Colon (tissue), 2 donors: ENCODE measurements around the gene CSF2.

Experiments used
- FAIRE-seq: peaks from 2 replicates; lab custom pipeline; 2012; peaks lifted over from hg19 to GRCh38; lab: Jason Lieb, UNC
- donor health status: control.
- donor health status: control.

The CSF2 gene

DNA sequence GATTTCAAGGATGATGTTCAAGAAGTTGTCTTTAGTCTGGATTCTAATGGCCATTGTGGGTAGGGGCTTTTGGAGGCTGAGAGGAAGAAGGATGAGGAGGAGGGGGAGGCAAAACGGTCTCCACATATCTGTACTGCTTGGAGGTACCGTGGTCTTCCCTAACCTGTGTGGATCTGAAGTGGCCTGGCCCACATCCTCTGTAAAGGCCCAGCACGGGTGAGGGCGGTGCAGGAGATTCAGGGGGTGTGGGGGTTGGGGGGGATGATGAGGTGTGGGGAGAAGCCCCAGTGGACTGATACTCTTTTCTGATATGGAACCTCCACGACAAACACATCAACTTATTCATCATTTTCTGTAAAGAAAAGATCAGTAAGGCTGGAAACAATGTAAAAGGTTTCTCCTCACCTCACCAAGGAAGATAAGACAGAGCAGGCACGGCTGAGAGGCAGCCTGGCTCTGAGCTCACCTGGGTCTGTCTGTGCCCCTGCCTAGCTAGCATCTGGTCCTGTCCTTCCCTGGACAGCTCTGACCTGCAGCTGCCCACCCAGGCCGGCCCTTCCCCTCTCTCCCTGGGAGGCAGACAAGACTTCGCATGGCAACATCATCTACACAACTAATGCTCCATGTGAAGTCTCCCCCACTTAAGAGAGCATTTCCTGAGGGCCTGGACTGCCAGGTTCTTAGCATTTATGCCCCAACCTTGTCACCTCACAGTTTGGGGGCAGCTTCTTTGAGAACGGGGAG is 18.7 kb upstream of the CSF2 start:
- no peak for FAIRE-seq

GRCh38 chr5:132055441-132055807 is 18.2 kb upstream of the CSF2 start:
- no peak for FAIRE-seq

DNA sequence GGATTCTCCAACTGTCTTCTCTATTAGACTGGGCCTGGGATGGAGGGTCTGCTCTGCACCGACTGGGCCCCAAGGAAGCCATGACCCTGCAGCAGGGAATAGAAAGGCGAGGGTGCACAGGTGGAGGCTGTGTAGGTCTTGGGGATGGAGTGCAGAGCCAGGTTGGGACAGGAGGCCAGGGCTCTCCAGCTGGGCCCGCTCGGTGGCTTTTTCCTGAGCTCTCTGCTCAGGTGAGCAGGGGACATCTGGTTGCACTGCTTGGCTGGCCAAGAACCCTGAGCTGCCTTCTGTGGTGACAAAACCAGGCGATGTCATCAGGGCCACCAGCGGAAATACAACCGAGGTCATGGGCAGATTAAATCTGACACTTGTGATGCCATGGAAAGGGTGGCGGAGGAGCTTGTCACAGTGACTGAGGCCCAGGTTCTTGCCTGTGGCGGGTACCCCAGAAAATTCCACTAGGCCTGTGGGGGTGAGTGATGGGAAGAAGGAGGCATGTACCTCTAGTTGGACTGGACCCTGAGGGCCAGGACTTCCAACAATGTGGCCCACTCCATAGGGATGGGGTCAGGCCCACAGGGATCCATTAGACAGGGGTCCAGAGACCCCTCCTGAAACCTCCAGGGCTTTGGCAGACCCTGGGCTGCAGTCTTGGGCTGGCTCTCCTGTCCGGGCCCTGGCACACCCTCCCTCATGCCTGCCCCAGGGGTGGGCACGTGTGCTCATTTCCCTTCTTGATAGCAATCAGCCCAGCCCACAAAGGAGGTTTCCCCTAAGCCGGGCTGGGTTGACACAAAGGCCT is 17.6 kb upstream of the CSF2 start:
- no peak for FAIRE-seq

GRCh38 chr5:132056610-132057497 is 16.7 kb upstream of the CSF2 start:
- no peak for FAIRE-seq

- FAIRE-seq, result no peak
These were observed 15.9 kb upstream of the CSF2 start for GRCh38 chr5:132057498-132058255.

DNA sequence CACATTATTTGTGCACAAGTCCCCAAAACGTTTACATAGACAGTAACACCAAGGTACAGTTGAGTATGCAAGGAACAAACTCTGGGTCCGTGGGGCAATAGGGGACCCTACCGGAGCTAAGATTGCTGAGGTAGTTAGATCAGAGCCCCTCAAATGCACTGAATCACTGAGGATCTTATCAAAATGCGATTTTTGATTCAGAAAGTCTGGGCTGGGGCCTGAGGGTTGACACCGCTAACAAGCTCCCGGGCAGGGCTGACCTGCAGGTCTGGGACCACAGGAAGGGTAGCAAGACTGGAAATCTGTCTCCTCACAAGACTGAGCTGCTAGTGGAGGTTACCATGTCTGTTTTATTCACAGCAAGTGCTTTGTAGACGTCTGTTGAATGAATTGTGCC is 14.9 kb upstream of the CSF2 start:
- no peak for FAIRE-seq

DNA sequence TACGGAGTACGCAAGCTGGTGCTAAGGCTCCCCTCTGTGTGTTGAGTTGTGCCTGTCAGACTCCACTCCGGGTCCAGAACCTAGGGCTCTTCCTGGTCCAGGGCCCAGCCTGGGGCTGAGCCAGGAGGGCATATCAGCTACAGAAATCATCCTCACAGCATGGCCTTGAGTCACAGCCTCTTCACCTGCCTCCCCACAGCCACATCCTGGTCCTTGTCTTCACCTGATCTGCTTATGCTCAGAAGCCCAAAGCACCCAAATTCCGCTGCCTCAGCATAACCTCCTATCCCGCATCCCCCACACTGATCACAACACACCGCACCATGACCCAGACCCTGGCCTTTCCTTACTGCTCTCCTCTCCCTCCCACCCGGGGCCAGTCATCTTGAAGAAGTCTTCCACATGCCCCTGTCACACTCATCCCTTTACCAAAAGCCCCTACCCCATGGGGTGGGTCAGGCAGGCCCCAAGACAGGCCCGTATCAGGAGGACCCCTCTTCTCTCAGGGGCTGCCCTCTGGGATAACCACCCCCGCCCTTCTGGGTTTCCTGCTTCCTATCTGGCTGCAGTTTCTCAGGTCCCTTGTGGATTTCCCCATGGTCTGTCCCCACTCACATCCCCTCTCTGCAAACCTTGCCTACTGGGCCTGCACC is 14.4 kb upstream of the CSF2 start:
- FAIRE-seq, result no peak

DNA sequence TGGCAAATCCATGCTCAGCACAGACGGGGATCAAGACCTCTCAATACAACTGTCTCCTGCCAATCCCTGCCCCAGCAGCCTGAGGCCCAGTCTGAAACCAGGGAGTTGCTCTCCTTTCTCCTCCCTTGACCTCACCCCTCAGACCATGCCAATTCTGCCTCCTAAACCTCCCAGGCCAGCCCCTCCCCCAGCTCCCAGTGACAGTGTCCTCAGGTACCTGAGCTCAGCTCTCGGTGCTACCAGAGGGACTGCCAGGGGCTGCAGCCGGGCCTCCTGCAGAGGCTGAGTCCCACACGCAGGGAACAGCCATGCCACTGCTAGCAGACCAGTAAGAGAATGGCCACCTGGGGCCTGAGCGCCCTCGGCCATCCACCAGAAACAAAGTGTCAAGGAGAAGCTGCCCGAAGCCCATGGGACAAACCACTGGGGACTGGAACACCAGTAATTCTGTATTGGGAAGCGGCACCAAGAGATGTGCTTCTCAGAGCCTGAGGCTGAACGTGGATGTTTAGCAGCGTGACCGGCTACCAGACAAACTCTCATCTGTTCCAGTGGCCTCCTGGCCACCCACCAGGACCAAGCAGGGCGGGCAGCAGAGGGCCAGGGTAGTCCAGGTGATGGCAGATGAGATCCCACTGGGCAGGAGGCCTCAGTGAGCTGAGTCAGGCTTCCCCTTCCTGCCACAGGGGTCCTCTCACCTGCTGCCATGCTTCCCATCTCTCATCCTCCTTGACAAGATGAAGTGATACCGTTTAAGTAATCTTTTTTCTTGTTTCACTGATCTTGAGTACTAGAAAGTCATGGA is 13.7 kb upstream of the CSF2 start:
- no peak for FAIRE-seq

GRCh38 chr5:132060501-132061161 is 13.0 kb upstream of the CSF2 start, which contains the start of gene IL3:
Gene IL3, plus strand, starts transcription at chr5:132060655. Its CDS starts 52 bp downstream, at chr5:132060707.
- no peak for FAIRE-seq

GRCh38 chr5:132063090-132063911 is 10.3 kb upstream of the CSF2 start:
- no peak for FAIRE-seq

DNA sequence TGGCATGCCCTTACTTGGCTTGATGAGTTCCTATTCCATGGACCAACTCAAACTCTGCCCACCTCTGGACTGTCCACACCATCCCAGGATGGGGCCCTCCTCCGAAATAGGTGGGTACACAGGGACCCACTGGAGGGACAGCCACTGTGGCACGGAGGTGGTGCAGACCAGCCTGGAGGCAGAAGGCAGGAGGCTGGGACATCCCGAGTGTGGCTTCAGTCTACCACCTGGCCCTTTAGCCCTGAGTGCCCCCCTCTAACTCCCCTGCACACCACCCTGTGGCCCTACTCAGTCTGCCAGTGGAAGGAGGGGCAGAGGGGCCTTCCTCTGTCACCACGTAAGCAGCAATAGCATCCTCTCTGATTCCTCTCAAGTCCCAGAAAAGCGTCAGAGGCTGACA is 9.4 kb upstream of the CSF2 start:
- FAIRE-seq, result no peak

DNA sequence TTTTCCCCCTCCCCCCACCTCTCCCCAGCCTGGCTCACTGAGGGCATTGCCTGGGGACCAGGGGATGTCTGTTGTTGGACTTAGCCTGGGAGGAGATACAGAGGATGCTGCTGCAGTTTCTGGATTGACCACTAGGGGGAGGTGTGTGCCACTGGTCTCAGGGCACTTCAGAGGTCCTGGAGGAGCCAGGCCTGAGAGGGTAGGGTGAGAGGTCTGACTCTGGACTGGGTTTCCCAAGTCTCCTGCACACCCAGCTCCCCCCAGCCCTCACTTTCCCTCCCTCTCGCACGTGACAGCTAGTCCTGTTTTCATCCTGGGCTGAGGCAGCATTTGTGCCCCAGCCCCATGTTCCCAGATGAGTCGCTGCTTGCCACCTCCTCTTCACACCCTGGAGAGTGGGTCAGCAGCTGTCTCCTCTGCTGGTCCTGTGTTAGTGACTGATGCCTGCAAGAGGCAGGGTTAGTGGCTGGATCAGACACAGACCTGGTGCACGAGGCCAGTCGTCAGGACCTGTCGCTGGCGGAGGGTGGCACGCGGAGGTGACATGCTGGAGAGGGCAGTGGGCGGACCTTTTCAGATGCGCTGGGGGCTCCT is 8.8 kb upstream of the CSF2 start:
- no peak for FAIRE-seq

DNA sequence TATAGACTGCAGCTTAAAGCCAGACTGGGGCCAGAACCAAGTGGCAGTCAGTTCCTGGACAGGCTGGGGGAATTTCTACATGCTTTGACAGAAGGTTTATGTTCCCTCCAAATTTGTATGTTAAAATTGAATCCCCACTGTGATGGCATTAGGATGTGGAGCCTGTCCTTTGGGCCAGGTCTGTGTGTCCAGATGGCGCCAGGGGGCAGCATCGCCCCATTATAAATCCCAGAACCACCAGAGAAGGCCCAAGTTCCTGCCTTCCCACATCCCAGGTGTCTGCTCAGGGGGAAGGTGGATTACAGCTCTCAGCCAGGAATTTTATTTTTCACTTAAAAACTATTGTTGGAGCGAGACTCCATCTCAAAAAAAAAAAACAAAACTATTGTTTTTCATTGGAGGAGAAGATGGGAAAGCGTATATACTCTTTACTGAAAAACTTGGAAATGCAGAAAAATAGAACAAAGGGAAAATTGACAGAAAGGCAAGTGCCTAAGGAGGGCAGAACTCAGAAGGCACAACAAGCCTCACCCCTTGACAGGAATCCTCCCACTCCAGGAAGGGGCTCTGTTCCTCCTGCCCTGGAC is 8.1 kb upstream of the CSF2 start:
- FAIRE-seq, result no peak

DNA sequence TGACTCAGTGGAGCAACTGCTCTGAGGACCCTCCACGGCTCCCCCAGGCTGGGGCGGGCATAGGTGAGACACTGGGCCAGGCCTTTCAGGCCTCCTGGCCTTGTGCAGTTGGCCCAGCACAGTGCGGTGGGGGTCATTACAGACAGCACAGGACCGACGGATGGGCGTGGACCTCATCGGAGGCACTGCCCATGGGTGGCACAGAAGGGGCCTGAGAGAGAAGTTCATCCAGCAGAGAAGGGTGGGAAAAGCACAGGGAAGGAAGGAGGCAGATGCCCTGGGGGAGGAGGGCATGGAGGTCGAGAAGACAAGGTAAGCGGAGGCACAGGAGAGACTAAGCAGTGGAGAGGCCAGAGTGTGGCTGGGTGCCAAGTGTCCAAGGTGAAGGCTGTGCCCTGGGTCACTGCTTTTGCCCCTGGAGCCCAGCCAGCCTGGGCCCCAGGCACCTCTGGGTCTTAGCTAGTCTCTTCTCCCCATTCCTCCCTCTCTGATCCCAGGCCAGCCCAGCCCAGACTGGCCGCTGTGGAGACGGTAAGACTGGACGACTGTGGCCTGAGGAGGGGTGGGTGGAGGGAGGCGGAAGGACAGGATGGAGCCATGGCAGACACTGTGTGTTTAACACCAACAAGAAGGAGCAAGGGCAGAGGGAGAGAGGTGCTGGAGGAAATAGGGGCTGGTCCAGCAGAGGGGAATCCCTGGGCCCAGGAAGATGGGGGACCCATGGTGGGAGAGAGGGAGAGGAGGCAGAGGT is 7.5 kb upstream of the CSF2 start:
- no peak for FAIRE-seq

DNA sequence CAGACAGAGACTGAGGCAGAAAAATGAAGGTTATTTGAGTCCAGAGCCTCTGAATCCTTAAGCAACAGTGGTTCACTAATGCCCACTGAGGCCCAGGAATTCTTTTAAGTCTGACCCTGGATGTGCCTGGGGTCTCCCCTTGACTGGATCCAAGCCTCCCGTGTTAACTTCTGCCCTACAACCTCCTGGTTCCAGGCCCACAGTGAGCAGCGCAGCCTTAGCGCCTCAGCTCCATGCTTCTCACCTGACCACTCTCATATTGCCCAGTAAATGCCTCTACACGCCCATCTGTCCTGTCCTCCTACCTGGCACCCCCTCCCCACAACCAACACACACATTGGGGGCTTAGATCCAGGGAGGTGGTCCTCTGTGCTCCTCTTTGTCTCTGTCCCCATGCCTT is 6.7 kb upstream of the CSF2 start:
- no peak for FAIRE-seq

DNA sequence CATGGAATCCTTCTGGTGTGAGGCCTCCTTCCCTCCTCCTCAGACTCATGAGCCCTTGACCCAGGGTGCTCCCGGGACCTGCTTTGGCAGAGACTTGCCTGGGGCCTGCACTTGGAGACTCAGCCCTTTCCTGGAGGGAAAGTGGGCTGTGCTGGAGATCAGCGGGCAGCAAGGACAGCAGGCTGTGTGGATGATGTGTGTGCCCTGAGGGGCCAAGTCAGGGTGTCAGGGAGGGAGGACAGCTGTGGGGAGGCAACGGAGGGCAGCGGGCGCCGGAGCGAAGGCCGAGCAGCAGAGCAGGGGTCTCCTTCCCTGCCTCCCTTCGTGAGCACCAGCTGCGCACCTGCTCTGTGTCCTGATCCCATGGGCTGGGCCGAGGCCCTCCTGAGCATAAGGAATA is 6.1 kb upstream of the CSF2 start:
- no peak for FAIRE-seq
